ENCODE data around the gene BICD1.

- TF ChIP-seq YY1 (IDR thresholded peaks at IDR 0.05; ENCODE audit: insufficient read depth, insufficient read length) = no peak
- no peak for TF ChIP-seq SUZ12 (IDR thresholded peaks at IDR 0.05; ENCODE audit: extremely low read depth, insufficient read depth, insufficient read length)
These were observed 134.2 kb downstream of the BICD1 start for GRCh38 chr12:32240831-32241230.

Data from NT2/D1 (cell line).